Measurements from ENCODE around the gene NUDT1.

DNA sequence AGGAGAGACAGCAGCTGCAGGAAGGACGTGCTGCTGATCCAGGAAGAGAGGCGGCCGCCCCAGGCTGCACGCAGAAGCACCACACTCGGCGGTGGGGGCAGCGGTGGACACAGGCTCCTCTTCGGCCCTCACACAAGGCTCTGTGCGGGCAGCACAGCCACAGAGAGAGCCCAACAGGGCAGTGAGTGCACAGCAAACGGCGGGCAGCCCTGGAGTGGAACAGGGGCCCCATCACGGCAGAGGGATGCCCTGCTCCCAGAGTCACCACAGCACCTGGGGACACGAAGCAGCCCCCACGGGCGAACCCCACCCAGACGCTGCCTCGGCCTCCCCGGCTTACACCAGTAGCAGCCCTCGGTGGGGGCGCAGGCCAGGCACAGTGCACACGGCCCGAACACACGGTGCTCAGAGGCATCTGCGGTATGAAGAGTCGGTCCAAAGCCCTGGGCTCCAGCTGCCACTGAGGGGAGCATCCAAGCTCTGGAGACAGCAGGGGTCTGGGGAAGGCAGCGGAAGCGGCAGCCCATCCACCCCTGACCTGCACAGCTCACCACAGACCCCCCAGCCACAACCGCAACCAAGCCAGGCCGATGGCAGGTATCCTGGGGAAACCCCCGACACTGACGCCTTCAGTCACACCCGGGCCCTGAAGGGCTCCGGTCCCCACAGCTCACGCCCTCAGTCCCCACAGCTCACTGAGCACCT lies 16.8 kb downstream of the NUDT1 start:
- TF ChIP-seq, protein P1, sequence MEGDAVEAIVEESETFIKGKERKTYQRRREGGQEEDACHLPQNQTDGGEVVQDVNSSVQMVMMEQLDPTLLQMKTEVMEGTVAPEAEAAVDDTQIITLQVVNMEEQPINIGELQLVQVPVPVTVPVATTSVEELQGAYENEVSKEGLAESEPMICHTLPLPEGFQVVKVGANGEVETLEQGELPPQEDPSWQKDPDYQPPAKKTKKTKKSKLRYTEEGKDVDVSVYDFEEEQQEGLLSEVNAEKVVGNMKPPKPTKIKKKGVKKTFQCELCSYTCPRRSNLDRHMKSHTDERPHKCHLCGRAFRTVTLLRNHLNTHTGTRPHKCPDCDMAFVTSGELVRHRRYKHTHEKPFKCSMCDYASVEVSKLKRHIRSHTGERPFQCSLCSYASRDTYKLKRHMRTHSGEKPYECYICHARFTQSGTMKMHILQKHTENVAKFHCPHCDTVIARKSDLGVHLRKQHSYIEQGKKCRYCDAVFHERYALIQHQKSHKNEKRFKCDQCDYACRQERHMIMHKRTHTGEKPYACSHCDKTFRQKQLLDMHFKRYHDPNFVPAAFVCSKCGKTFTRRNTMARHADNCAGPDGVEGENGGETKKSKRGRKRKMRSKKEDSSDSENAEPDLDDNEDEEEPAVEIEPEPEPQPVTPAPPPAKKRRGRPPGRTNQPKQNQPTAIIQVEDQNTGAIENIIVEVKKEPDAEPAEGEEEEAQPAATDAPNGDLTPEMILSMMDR (conservative IDR thresholded peaks at IDR 0.05; ENCODE audit: low read depth in 2 of 2): no peak
- TF ChIP-seq EZH2phosphoT487 (IDR thresholded peaks at IDR 0.05; ENCODE audit: unreplicated experiment) (no peak), EZH2 (IDR thresholded peaks at IDR 0.05; ENCODE audit: low read depth, unreplicated experiment) (no peak)
- TF ChIP-seq, protein P2, sequence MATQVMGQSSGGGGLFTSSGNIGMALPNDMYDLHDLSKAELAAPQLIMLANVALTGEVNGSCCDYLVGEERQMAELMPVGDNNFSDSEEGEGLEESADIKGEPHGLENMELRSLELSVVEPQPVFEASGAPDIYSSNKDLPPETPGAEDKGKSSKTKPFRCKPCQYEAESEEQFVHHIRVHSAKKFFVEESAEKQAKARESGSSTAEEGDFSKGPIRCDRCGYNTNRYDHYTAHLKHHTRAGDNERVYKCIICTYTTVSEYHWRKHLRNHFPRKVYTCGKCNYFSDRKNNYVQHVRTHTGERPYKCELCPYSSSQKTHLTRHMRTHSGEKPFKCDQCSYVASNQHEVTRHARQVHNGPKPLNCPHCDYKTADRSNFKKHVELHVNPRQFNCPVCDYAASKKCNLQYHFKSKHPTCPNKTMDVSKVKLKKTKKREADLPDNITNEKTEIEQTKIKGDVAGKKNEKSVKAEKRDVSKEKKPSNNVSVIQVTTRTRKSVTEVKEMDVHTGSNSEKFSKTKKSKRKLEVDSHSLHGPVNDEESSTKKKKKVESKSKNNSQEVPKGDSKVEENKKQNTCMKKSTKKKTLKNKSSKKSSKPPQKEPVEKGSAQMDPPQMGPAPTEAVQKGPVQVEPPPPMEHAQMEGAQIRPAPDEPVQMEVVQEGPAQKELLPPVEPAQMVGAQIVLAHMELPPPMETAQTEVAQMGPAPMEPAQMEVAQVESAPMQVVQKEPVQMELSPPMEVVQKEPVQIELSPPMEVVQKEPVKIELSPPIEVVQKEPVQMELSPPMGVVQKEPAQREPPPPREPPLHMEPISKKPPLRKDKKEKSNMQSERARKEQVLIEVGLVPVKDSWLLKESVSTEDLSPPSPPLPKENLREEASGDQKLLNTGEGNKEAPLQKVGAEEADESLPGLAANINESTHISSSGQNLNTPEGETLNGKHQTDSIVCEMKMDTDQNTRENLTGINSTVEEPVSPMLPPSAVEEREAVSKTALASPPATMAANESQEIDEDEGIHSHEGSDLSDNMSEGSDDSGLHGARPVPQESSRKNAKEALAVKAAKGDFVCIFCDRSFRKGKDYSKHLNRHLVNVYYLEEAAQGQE (IDR thresholded peaks at IDR 0.05; ENCODE audit: unreplicated experiment): no peak

All from GM23338 (cell line).